SU-DHL-6 (cell line): ENCODE measurements around the gene FARP2.

Experiments
- EZH2phosphoT487 ChIP-seq: fragments of 200-600 bp; sonication (generic), shearing (Covaris generic); conservative IDR thresholded peaks from 2 replicates; pipeline ENCODE4 v1.6.1; 2018; ENCODE audit warnings: mild to moderate bottlenecking, antibody characterized with exemption, low read length, moderate library complexity, mixed read lengths
- TF ChIP-seq, protein P1 (sequence below): fragments of 200-600 bp; sonication (generic); IDR thresholded peaks from one replicate; pipeline ENCODE4 v1.5.1; 2017; ENCODE audit warnings: antibody characterized with exemption, mild to moderate bottlenecking, low read length, moderate library complexity; ENCODE audit not compliant: insufficient read depth, poor library complexity, severe bottlenecking

DNA sequence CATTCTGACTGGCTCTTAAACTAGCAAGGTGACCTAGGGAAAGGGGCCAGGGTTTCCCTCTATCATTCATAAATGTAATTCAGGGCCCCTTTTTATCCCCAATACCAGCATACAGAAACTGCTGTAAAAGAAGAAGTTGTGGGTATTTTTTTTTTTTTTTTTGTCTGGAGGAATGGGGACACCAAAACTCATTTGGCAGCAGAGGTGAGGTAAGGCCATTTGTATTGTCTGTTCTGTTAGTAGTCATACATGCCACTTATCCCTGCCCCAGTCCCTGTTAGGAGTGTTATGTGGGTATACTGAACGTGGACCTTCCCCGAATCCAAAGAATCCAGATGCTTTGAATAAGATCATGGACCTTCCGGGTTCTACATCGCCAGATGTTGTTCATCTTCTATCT is 38.7 kb upstream of the FARP2 start:
- TF ChIP-seq, protein P1, sequence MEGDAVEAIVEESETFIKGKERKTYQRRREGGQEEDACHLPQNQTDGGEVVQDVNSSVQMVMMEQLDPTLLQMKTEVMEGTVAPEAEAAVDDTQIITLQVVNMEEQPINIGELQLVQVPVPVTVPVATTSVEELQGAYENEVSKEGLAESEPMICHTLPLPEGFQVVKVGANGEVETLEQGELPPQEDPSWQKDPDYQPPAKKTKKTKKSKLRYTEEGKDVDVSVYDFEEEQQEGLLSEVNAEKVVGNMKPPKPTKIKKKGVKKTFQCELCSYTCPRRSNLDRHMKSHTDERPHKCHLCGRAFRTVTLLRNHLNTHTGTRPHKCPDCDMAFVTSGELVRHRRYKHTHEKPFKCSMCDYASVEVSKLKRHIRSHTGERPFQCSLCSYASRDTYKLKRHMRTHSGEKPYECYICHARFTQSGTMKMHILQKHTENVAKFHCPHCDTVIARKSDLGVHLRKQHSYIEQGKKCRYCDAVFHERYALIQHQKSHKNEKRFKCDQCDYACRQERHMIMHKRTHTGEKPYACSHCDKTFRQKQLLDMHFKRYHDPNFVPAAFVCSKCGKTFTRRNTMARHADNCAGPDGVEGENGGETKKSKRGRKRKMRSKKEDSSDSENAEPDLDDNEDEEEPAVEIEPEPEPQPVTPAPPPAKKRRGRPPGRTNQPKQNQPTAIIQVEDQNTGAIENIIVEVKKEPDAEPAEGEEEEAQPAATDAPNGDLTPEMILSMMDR = no peak
- TF ChIP-seq EZH2phosphoT487 = no peak
